ENCODE data around the gene CBY2. TPM values are rescaled to one million over a fixed set of nuclear protein-coding genes. Genes with fewer than 3 reads are reported as not detected.

The CBY2 gene
- total and polyA plus RNA-seq, 2 experiments from 2014 or later, result 0.15 to 0.42 TPM

- Histone ChIP-seq H2AFZ (no peak overlapping the region), H4K20me1 (replicated peaks; ENCODE audit: insufficient read depth) (no peaks in the 10 kb centered on the region), H3K4me1 (ENCODE audit: insufficient read depth) (no peaks in the 10 kb centered on the region; the same call in 1 of the 2 replicates), H3K27ac (ENCODE audit: low read depth) (no peak overlapping the region), H3K79me2 (replicated peaks; ENCODE audit: insufficient read depth) (no peaks in the 10 kb centered on the region), H3K4me2 (no peak overlapping the region), H3K36me3 (ENCODE audit: insufficient read depth) (no peaks in the 10 kb centered on the region), H3K27me3 (ENCODE audit: insufficient read depth) (no peaks in the 10 kb centered on the region), H3F3A (replicated peaks; ENCODE audit: low read depth) (no peaks in the 10 kb centered on the region), H3K9me2 (ENCODE audit: insufficient read depth) (no peaks in the 10 kb centered on the region), H3K4me3 (no peak overlapping the region)
- DNase-seq (ENCODE audit: low spot score) (no peak), ATAC-seq (no peak)
- H3K36me3 Mint-ChIP-seq (ENCODE audit: low read depth), result no peaks in the 10 kb centered on the region
- TF ChIP-seq POLR2AphosphoS5 (IDR thresholded peaks at IDR 0.05; ENCODE audit: low read depth) (no peak), EZH2phosphoT487 (IDR thresholded peaks at IDR 0.05; ENCODE audit: unreplicated experiment) (no peak), ZNF114 (CRISPR knock-in tag; IDR thresholded peaks at IDR 0.05) (no peak), REST (IDR thresholded peaks at IDR 0.05; ENCODE audit: unreplicated experiment) (no peak), CREB1 (CRISPR knock-in tag; IDR thresholded peaks at IDR 0.05; ENCODE audit: low read depth) (no peak), JUNB (IDR thresholded peaks at IDR 0.05; ENCODE audit: unreplicated experiment) (no peak), EZH2 (IDR thresholded peaks at IDR 0.05; ENCODE audit: low read depth, unreplicated experiment) (no peak), NANOG (IDR thresholded peaks at IDR 0.05; ENCODE audit: borderline replicate concordance) (no peak), ZNF462 (CRISPR knock-in tag; IDR thresholded peaks at IDR 0.05) (no peak), ZNF331 (CRISPR knock-in tag; IDR thresholded peaks at IDR 0.05; ENCODE audit: low read depth) (no peak), CTCF (conservative IDR thresholded peaks at IDR 0.05; ENCODE audit: low read depth in 2 of 2) (no peak), STAT1 (IDR thresholded peaks at IDR 0.05; ENCODE audit: unreplicated experiment) (no peak), ETS1 (IDR thresholded peaks at IDR 0.05) (no peak)
- peaks cover 3% of the 10 kb centered on the region for H3K27me3 Mint-ChIP-seq (ENCODE audit: insufficient read depth, low read depth, poor library complexity)
- H3K27ac Mint-ChIP-seq, result no peak overlapping the region
- H3K4me3 Mint-ChIP-seq, result no peak overlapping the region
- H3K9me3 Mint-ChIP-seq, result peaks cover 8% of the 10 kb centered on the region; the same call in 2 of the 3 replicates
- H3K4me1 Mint-ChIP-seq, result no peaks in the 10 kb centered on the region
These were observed 5.4 kb upstream of the CBY2 start for GRCh38 chr13:45696610-45697226.
